Rectal smooth muscle tissue (tissue), 1 donor: ENCODE data around the gene LMF2.

Experiments
- H3K27ac ChIP-seq: one replicate; pipeline ENCODE4 v1.7.0; 2013; ENCODE audit warnings: low read depth, low read length, inconsistent platforms
- H3K27me3 ChIP-seq: one replicate; pipeline ENCODE4 v1.7.0; 2013; ENCODE audit warnings: low read length; ENCODE audit not compliant: control insufficient read depth, insufficient read depth
- H3K36me3 ChIP-seq: one replicate; pipeline ENCODE4 v1.7.0; 2013; ENCODE audit warnings: low read length; ENCODE audit not compliant: control insufficient read depth, insufficient read depth
- H3K4me1 ChIP-seq: one replicate; pipeline ENCODE4 v1.7.0; 2013; ENCODE audit warnings: low read length; ENCODE audit not compliant: control insufficient read depth, insufficient read depth
- H3K4me3 ChIP-seq: one replicate; pipeline ENCODE4 v1.7.0; 2013; ENCODE audit warnings: low read length
- H3K9ac ChIP-seq: one replicate; pipeline ENCODE4 v1.7.0; 2013; ENCODE audit warnings: low read length

Gene LMF2

DNA sequence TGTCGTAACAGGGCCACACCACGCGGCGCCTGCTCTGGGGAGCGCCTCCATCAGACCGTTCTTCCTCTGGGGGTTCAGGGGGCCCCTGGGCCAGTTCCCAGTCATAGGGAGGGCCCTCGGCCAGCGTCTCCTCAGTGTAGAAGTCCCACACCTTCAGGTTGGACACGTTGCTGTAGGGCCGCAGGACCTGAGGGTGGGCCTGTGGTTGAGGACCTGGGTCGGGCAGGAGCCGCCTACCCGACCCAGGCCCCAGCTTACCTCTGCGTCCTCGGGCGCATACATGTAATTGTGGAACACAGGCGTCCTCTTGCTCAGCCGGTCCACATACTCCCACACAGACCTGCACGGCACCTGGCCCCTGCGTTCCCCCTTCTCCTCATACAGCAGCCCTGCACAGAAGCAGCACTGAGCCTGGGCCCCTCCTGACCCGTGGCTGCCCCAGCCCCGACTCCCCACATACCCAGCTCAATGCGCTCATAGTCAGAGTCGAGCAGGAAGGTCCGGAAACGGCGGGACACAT, 52.9 kb downstream of the LMF2 start:
- Histone ChIP-seq H3K4me1 (no peaks in the 10 kb centered on the region), H3K27me3 (no peaks in the 10 kb centered on the region), H3K36me3 (peaks cover 29% of the 10 kb centered on the region), H3K9ac (no peak overlapping the region), H3K4me3 (no peak overlapping the region), H3K27ac (no peak overlapping the region)
